Left lung (tissue), 14 donors: ENCODE measurements around the gene OR51M1. TPM values are rescaled to one million over a fixed set of nuclear protein-coding genes. Genes with fewer than 3 reads are reported as not detected.
"Not testable (repeated sequence)": the region's sequence is repeated elsewhere in the genome, so short reads cannot be mapped to it uniquely, and the experiment has no call there.

ENCODE experiments used
- ATAC-seq: fragments of 200-7000 bp; cut with Tn5 transposase; one replicate; pipeline ENCODE4 v1.9.1; 2020; ENCODE audit warnings: moderate library complexity
- DNase-seq, 4 donors: peaks; one replicate each; pipeline ENCODE4 v3.0.0-alpha.2; 2013 to 2020
- H3K27ac ChIP-seq, 2 donors: fragments of 200-600 bp; sonication (generic) in 1 of 2; one replicate each; pipeline versions ENCODE4 v1.5.0 to v1.8.0; 2020 to 2021
- H3K27me3 ChIP-seq, 2 donors: fragments of 200-600 bp; sonication (generic) in 1 of 2; one replicate each; pipeline versions ENCODE4 v1.5.0 to v1.8.0; 2020 to 2021
- H3K36me3 ChIP-seq, 2 donors: fragments of 200-600 bp; sonication (generic) in 1 of 2; one replicate each; pipeline versions ENCODE4 v1.5.0 to v1.8.0; 2020 to 2021
- H3K4me1 ChIP-seq, 2 donors: fragments of 200-600 bp; one replicate each; pipeline ENCODE4 v1.8.0; 2021
- H3K4me3 ChIP-seq, 2 donors: fragments of 200-600 bp; sonication (generic) in 1 of 2; one replicate each; pipeline versions ENCODE4 v1.5.0 to v1.8.0; 2020 to 2021; ENCODE audit warnings: mild to moderate bottlenecking in 1 of 2
- H3K9me3 ChIP-seq, 2 donors: fragments of 200-600 bp; sonication (generic) in 1 of 2; one replicate each; pipeline versions ENCODE4 v1.5.0 to v1.8.0; 2020 to 2021
- intact Hi-C, 2 donors: fragments of 100-400 bp; cut with DNase I; formaldehyde crosslinking; loops; one replicate each; pipeline versions ENCODE4 v1.11.2 to v1.14.2; 2022
- long read RNA-seq, 12 donors: library from polyadenylated mRNA in 2 of 12; unstranded in 2 of 12; transcript quantifications; one replicate each; pipeline ENCODE4 v2.0.0 and lab custom pipeline, GENCODE V29; 2019 to 2026
- polyA plus RNA-seq, 6 donors: library from polyadenylated mRNA; unstranded; fragments of 120-200 nt; gene quantifications; one replicate each; pipeline ENCODE4 v1.2.1, GENCODE V29; 2013; ENCODE audit not compliant: insufficient read length in 6 of 6
- total RNA-seq, 2 donors: library from RNA; stranded (reverse); fragmentation: NEBNext Ultra II Directional; extraction: Animal tissue kit (Norgen Biotek cat#: 25700); gene quantifications; one replicate each; pipeline ENCODE4 v1.2.1, GENCODE V29; 2021
- TF ChIP-seq, protein P1 (sequence below), 2 donors: fragments of 200-600 bp; sonication (generic) in 1 of 2; IDR thresholded peaks; one replicate each; pipeline versions ENCODE4 v1.5.0 to v1.8.0; 2021; ENCODE audit warnings: antibody characterized with exemption in 2 of 2
- donor health status: DM: no; HTN: yes; CAD: no.
- donor health status: DM: no; HTN: no; CAD: no.

The OR51M1 gene
- not detected for total RNA-seq
- polyA plus RNA-seq: under 1 TPM in 4 of 6 donors, not detected in 2; 0.06 to 0.24 (median 0.08) TPM
- long read RNA-seq, donor 1: 0 reads
- long read RNA-seq, donor 2: 0 reads
- long read RNA-seq, donor 3: 0 reads
- long read RNA-seq, donor 4: 0 reads
- long read RNA-seq, donor 5: 0 reads
- long read RNA-seq, donor 6: 0 reads
- long read RNA-seq, donor 7: 0 reads
- long read RNA-seq, donor 8: 0 reads
- long read RNA-seq, donor 9: 0 reads
- long read RNA-seq, donor 10: 0 reads
- long read RNA-seq, donor 11: 0 reads
- long read RNA-seq, donor 12: 0 reads

DNA sequence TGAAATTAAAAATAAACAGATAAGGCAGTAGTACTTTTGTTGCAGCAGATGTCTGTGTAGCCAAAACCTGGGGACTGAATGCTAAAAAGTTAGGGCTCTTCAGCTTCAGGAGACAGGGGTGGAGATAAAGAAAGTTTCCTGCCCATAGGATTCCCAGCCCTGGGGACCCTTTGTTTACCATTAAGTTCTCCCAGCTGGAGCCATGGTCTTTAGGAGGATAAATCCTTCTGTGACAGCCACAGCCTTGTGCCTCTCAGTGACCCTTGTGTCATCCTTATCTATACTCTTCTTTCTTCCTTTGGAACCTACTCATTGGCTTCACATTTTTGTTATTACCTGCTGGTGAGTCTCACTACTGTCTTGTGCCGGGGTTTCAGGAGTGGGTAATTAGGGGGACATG, at the start of gene OR51M1:
OR51M1 (plus strand) TSS at position 237 of the 400 bp plus-strand sequence. CDS start 5,587 bp downstream, outside the sequence.
- Histone ChIP-seq H3K4me3 (no peak within 1 kb of the TSS), H3K27ac (no peak within 1 kb of the TSS), H3K9me3 (no peaks in the 10 kb centered on the region), H3K36me3 (no peaks in the 10 kb centered on the region), H3K4me1 (no peaks in the 10 kb centered on the region), H3K27me3 (no peaks in the 10 kb centered on the region)
- intact Hi-C loops: loop anchor here in 1 of 2 donors (5.0 kb wide), 1 partner anchor 261 kb away; no protein-coding TSS in a partner anchor
- ATAC-seq (no peak), DNase-seq (no peak)
- TF ChIP-seq, protein P1, sequence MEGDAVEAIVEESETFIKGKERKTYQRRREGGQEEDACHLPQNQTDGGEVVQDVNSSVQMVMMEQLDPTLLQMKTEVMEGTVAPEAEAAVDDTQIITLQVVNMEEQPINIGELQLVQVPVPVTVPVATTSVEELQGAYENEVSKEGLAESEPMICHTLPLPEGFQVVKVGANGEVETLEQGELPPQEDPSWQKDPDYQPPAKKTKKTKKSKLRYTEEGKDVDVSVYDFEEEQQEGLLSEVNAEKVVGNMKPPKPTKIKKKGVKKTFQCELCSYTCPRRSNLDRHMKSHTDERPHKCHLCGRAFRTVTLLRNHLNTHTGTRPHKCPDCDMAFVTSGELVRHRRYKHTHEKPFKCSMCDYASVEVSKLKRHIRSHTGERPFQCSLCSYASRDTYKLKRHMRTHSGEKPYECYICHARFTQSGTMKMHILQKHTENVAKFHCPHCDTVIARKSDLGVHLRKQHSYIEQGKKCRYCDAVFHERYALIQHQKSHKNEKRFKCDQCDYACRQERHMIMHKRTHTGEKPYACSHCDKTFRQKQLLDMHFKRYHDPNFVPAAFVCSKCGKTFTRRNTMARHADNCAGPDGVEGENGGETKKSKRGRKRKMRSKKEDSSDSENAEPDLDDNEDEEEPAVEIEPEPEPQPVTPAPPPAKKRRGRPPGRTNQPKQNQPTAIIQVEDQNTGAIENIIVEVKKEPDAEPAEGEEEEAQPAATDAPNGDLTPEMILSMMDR (IDR thresholded peaks at IDR 0.05): no peak

GRCh38 chr11:5335170-5335569, 48.4 kb upstream of the OR51M1 start:
- H3K4me1 ChIP-seq: no peaks in the 10 kb centered on the region
- H3K4me3 ChIP-seq: no peak overlapping the region
- H3K27ac ChIP-seq: no peak overlapping the region
- no peaks in the 10 kb centered on the region for H3K27me3 ChIP-seq
- intact Hi-C loops: no loop called here
- no peak for ATAC-seq
- H3K36me3 ChIP-seq: no peaks in the 10 kb centered on the region
- TF ChIP-seq, protein P1 (IDR thresholded peaks at IDR 0.05): no peak
- H3K9me3 ChIP-seq: no peaks in the 10 kb centered on the region
- DNase-seq: no peak

GRCh38 chr11:5336331-5336730, 47.3 kb upstream of the OR51M1 start:
- DNase-seq (no peak), ATAC-seq (no peak)
- Histone ChIP-seq H3K4me3 (no peak overlapping the region), H3K27ac (no peak overlapping the region), H3K4me1 (no peaks in the 10 kb centered on the region), H3K9me3 (no peaks in the 10 kb centered on the region), H3K27me3 (no peaks in the 10 kb centered on the region), H3K36me3 (no peaks in the 10 kb centered on the region)
- TF ChIP-seq, protein P1 (IDR thresholded peaks at IDR 0.05): no peak
- intact Hi-C loops: no loop called here

GRCh38 chr11:5337253-5337652, 46.4 kb upstream of the OR51M1 start:
- H3K4me3 ChIP-seq, H3K4me1 ChIP-seq, ATAC-seq, DNase-seq, H3K27me3 ChIP-seq, H3K27ac ChIP-seq, intact Hi-C loops, H3K36me3 ChIP-seq, H3K9me3 ChIP-seq: not testable (repeated sequence)

DNA sequence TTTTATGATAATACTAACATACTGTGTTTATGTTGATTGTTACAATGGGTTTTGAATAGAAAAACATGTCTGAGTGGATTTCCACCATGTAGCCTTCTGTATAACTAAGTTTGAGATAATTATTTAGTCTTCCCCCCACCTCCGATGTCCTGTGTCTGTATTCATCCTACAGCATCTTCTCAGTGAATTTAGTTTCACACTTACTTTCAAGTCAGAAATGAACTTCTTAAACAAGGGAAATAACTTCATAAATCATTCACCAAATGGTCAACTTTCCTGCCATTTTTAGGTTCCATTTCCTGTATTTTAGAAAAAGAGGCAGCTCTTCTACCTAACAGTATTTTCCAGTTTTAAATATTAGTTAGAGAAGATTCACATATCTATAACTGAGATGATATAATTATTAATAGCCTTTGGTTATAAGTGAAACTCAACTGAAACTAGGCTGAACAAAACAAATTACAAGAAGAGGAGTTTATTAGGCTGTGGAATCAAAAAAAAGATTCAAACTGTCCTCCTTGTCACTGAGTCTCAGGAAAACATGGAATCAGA, 43.8 kb upstream of the OR51M1 start:
- TF ChIP-seq, protein P1 (IDR thresholded peaks at IDR 0.05): no peak
- intact Hi-C loops: no loop called here
- no peaks in the 10 kb centered on the region for H3K4me1 ChIP-seq
- H3K27me3 ChIP-seq: no peaks in the 10 kb centered on the region
- no peaks in the 10 kb centered on the region for H3K9me3 ChIP-seq
- no peak overlapping the region for H3K4me3 ChIP-seq
- H3K36me3 ChIP-seq: no peaks in the 10 kb centered on the region
- DNase-seq (no peak), ATAC-seq (no peak)
- no peak overlapping the region for H3K27ac ChIP-seq
